GM21515 (cell line): ENCODE measurements around the gene NR2E1.

ENCODE experiments used
- ATAC-seq: cut with Tn5 transposase; IDR thresholded peaks from one replicate; pipeline ENCODE4 v1.9.1; 2021; ENCODE audit not compliant: unreplicated experiment

Gene NR2E1

GRCh38 chr6:108207013-108207412, 41.2 kb downstream of the NR2E1 start:
- ATAC-seq = no peak

- ATAC-seq = no peak
Observed at GRCh38 chr6:108209738-108210137, 43.9 kb downstream of the NR2E1 start.

- ATAC-seq = no peak
Observed at GRCh38 chr6:108210556-108210955, 44.7 kb downstream of the NR2E1 start.

- ATAC-seq = no peak
Observed at GRCh38 chr6:108211671-108212070, 45.8 kb downstream of the NR2E1 start.

GRCh38 chr6:108222064-108222463, 56.2 kb downstream of the NR2E1 start:
- no peak for ATAC-seq

GRCh38 chr6:108222504-108222903, 56.7 kb downstream of the NR2E1 start:
- no peak for ATAC-seq

GRCh38 chr6:108227290-108227689, 61.5 kb downstream of the NR2E1 start:
- ATAC-seq = no peak

- no peak for ATAC-seq
Observed at GRCh38 chr6:108228416-108228815, 62.6 kb downstream of the NR2E1 start.

GRCh38 chr6:108235127-108235526, 69.3 kb downstream of the NR2E1 start:
- ATAC-seq = no peak

- no peak for ATAC-seq
Observed at GRCh38 chr6:108236791-108237190, 71.0 kb downstream of the NR2E1 start.

GRCh38 chr6:108238322-108238721, 72.5 kb downstream of the NR2E1 start:
- ATAC-seq = no peak
